ENCODE data around the gene STAC2.

STAC2 gene

GRCh38 chr17:39209317-39210092 lies 16.2 kb downstream of the STAC2 start:
- no peak for DNase-seq

- no peak for DNase-seq
Observed at GRCh38 chr17:39208893-39209292, 16.9 kb downstream of the STAC2 start.

GRCh38 chr17:39208136-39208535 lies 17.6 kb downstream of the STAC2 start:
- DNase-seq: no peak

- DNase-seq: no peak
Observed at GRCh38 chr17:39205112-39205526, 20.6 kb downstream of the STAC2 start.

GRCh38 chr17:39204245-39204644 lies 21.5 kb downstream of the STAC2 start:
- no peak for DNase-seq

- DNase-seq: no peak
Observed at GRCh38 chr17:39200957-39201510, 24.7 kb downstream of the STAC2 start.

- DNase-seq: no peak
Observed at GRCh38 chr17:39200070-39200879, 25.5 kb downstream of the STAC2 start, which contains the start of gene RPL19. TSS of gene RPL19 (plus strand) at chr17:39200283. CDS start at chr17:39200345, 62 bp downstream.

GRCh38 chr17:39199820-39200069 lies 26.0 kb downstream of the STAC2 start:
- peak; percentile 86 to 92 for DNase-seq

GRCh38 chr17:39198186-39198566 lies 27.6 kb downstream of the STAC2 start:
- no peak for DNase-seq

- DNase-seq: peak; percentile 46 to 57
Observed at GRCh38 chr17:39197380-39198185, 28.2 kb downstream of the STAC2 start, which contains the start of gene CACNB1. TSS of gene CACNB1 (minus strand) at chr17:39197669. CDS start at chr17:39197495, 174 bp downstream.

- DNase-seq: no peak
Observed at GRCh38 chr17:39196808-39197291, 28.9 kb downstream of the STAC2 start.

- DNase-seq: no peak
Observed at GRCh38 chr17:39196241-39196807, 29.4 kb downstream of the STAC2 start.

- no peak for DNase-seq
Observed at GRCh38 chr17:39195568-39196160, 30.1 kb downstream of the STAC2 start.

GRCh38 chr17:39194985-39195524 lies 30.7 kb downstream of the STAC2 start:
- DNase-seq: no peak

- DNase-seq: no peak
Observed at GRCh38 chr17:39194089-39194984, 31.4 kb downstream of the STAC2 start.

GRCh38 chr17:39193346-39193745 lies 32.4 kb downstream of the STAC2 start:
- no peak for DNase-seq

- no peak for DNase-seq
Observed at GRCh38 chr17:39192901-39193300, 32.8 kb downstream of the STAC2 start.

GRCh38 chr17:39191750-39192510 lies 33.8 kb downstream of the STAC2 start:
- DNase-seq: no peak

- DNase-seq: no peak
Observed at GRCh38 chr17:39187152-39187830, 38.5 kb downstream of the STAC2 start.

Data from NCI-H1930 (cell line).